ENCODE data around the gene MLYCD.

The MLYCD gene

GRCh38 chr16:83956336-83957289, 57.7 kb downstream of the MLYCD start:
- DNase-seq (ENCODE audit: low spot score): peak; percentile 70

GRCh38 chr16:83957296-83957855, 58.5 kb downstream of the MLYCD start:
- DNase-seq (ENCODE audit: low spot score): no peak

GRCh38 chr16:83958137-83958845, 59.4 kb downstream of the MLYCD start:
- no peak for DNase-seq (ENCODE audit: low spot score)

GRCh38 chr16:83958846-83959565, 60.1 kb downstream of the MLYCD start:
- no peak for DNase-seq (ENCODE audit: low spot score)

- DNase-seq (ENCODE audit: low spot score): no peak
Measured at GRCh38 chr16:83959656-83960434, 60.9 kb downstream of the MLYCD start.

GRCh38 chr16:83960521-83961249, 61.8 kb downstream of the MLYCD start:
- no peak for DNase-seq (ENCODE audit: low spot score)

- DNase-seq (ENCODE audit: low spot score): no peak
Measured at GRCh38 chr16:83961591-83961990, 62.7 kb downstream of the MLYCD start.

- DNase-seq (ENCODE audit: low spot score): no peak
Measured at GRCh38 chr16:83963277-83964119, 64.6 kb downstream of the MLYCD start.

- DNase-seq (ENCODE audit: low spot score): no peak
Measured at GRCh38 chr16:83964684-83965443, 65.9 kb downstream of the MLYCD start.

- no peak for DNase-seq (ENCODE audit: low spot score)
Measured at GRCh38 chr16:83965444-83966152, 66.7 kb downstream of the MLYCD start.

GRCh38 chr16:83966153-83966696, 67.3 kb downstream of the MLYCD start:
- no peak for DNase-seq (ENCODE audit: low spot score)

- DNase-seq (ENCODE audit: low spot score): no peak
Measured at GRCh38 chr16:83967091-83967490, 68.2 kb downstream of the MLYCD start.

GRCh38 chr16:83967838-83968305, 69.0 kb downstream of the MLYCD start, which contains the start of gene NECAB2:
Gene NECAB2 (plus strand): TSS chr16:83968244. CDS start chr16:83968649, 405 bp downstream.
- peak; percentile 42 for DNase-seq (ENCODE audit: low spot score)

- no peak for DNase-seq (ENCODE audit: low spot score)
Measured at GRCh38 chr16:83968306-83968851, 69.5 kb downstream of the MLYCD start.

GRCh38 chr16:83968891-83969649, 70.2 kb downstream of the MLYCD start:
- DNase-seq (ENCODE audit: low spot score): no peak

- DNase-seq (ENCODE audit: low spot score): no peak
Measured at GRCh38 chr16:83969771-83970429, 71.0 kb downstream of the MLYCD start.

All from SW480 (cell line).